Neural cell (in vitro differentiated cells): Measurements from ENCODE around the gene MEX3A. TPM values are rescaled to one million over a fixed set of nuclear protein-coding genes. Genes with fewer than 3 reads are reported as not detected.

Experiments used
- H2AFZ ChIP-seq: fragments of 200-600, 300-800 bp; sonication (generic), shearing (Covaris generic); 2 replicates; pipeline ENCODE4 v1.6.0; 2014; ENCODE audit warnings: low read depth, mild to moderate bottlenecking, antibody characterized with exemption, low read length, moderate library complexity
- H3F3A ChIP-seq: fragments of 200-600 bp; shearing (Covaris generic); 2 replicates; pipeline ENCODE4 v1.6.1; 2016; ENCODE audit warnings: mild to moderate bottlenecking, moderate library complexity, mixed read lengths, antibody characterized with exemption, low read length; ENCODE audit not compliant: insufficient read depth, poor library complexity, severe bottlenecking
- H3K27ac ChIP-seq: fragments of 200-600, 300-800 bp; sonication (generic), shearing (Covaris generic); 2 replicates; pipeline ENCODE4 v1.5.1; 2014; ENCODE audit warnings: mild to moderate bottlenecking, low read length, moderate library complexity
- H3K27me3 ChIP-seq: fragments of 300-800, 200-600 bp; sonication (generic), shearing (Covaris generic); 2 replicates; pipeline ENCODE4 v1.6.0; 2014; ENCODE audit warnings: mild to moderate bottlenecking, low read depth, low read length, moderate library complexity; ENCODE audit not compliant: insufficient read depth
- H3K36me3 ChIP-seq: fragments of 300-800, 200-600 bp; sonication (generic), shearing (Covaris generic); 2 replicates; pipeline ENCODE4 v1.5.1; 2014; ENCODE audit warnings: mild to moderate bottlenecking, antibody characterized with exemption, low read length, moderate library complexity; ENCODE audit not compliant: insufficient read depth
- H3K4me2 ChIP-seq: fragments of 300-800, 200-600 bp; sonication (generic), shearing (Covaris generic); 2 replicates; pipeline ENCODE4 v1.6.0; 2014; ENCODE audit warnings: mild to moderate bottlenecking, low read length
- H3K4me3 ChIP-seq: fragments of 300-800, 200-600 bp; sonication (generic), shearing (Covaris generic); 2 replicates; pipeline ENCODE4 v1.5.1; 2014; ENCODE audit warnings: mild to moderate bottlenecking, low read length, moderate library complexity
- H3K79me2 ChIP-seq: fragments of 200-600 bp; shearing (Covaris generic); replicated peaks from 2 replicates; pipeline ENCODE4 v1.6.0; 2014; ENCODE audit warnings: mild to moderate bottlenecking, low read length, moderate library complexity; ENCODE audit not compliant: insufficient read depth
- H3K9ac ChIP-seq: fragments of 300-800, 200-600 bp; sonication (generic), shearing (Covaris generic); 2 replicates; pipeline ENCODE4 v1.6.1; 2016; ENCODE audit warnings: mild to moderate bottlenecking, low read length, mixed read lengths
- H3K9me2 ChIP-seq: fragments of 200-600 bp; shearing (Covaris generic); 2 replicates; pipeline ENCODE4 v1.6.1; 2016; ENCODE audit warnings: mild to moderate bottlenecking, low read length, mixed read lengths; ENCODE audit not compliant: insufficient read depth
- H3K9me3 ChIP-seq: fragments of 200-600, 300-800 bp; sonication (generic), shearing (Covaris generic); 2 replicates; pipeline ENCODE4 v1.6.1; 2016; ENCODE audit warnings: mild to moderate bottlenecking, mixed run types, low read length, moderate library complexity, mixed read lengths
- H4K20me1 ChIP-seq: fragments of 200-600 bp; shearing (Covaris generic); 2 replicates; pipeline ENCODE4 v1.6.1; 2016; ENCODE audit warnings: mild to moderate bottlenecking, mixed run types; ENCODE audit not compliant: insufficient read depth
- EP300 ChIP-seq: fragments of 450-650 bp; conservative IDR thresholded peaks from 2 replicates; pipeline ENCODE4 v1.6.1; 2014; ENCODE audit warnings: antibody characterized with exemption, mild to moderate bottlenecking, moderate library complexity; ENCODE audit not compliant: poor library complexity, severe bottlenecking
- EZH2 ChIP-seq: fragments of 200-600, 300-800 bp; shearing (Covaris generic), sonication (generic); IDR thresholded peaks from 2 replicates; pipeline ENCODE4 v1.6.1; 2014; ENCODE audit warnings: antibody characterized with exemption, low read length, borderline replicate concordance, mild to moderate bottlenecking; ENCODE audit not compliant: insufficient read depth, poor library complexity, severe bottlenecking
- MXI1 ChIP-seq: fragments of 450-650 bp; conservative IDR thresholded peaks from 2 replicates; pipeline ENCODE4 v1.6.1; 2014; ENCODE audit warnings: antibody characterized with exemption, mild to moderate bottlenecking; ENCODE audit not compliant: poor library complexity, severe bottlenecking
- POLR2AphosphoS5 ChIP-seq: IDR thresholded peaks from 2 replicates; pipeline ENCODE4 v1.6.1; 2012
- RAD21 ChIP-seq: fragments of 450-650 bp; conservative IDR thresholded peaks from 2 replicates; pipeline ENCODE4 v1.6.1; 2014; ENCODE audit warnings: antibody characterized with exemption, mild to moderate bottlenecking, moderate library complexity
- SMC3 ChIP-seq: fragments of 450-650 bp; conservative IDR thresholded peaks from 2 replicates; pipeline ENCODE4 v1.6.1; 2014; ENCODE audit warnings: antibody characterized with exemption, mild to moderate bottlenecking, moderate library complexity; ENCODE audit not compliant: poor library complexity
- TAF1 ChIP-seq: IDR thresholded peaks from 2 replicates; pipeline ENCODE4 v1.6.1; 2012; ENCODE audit warnings: low read depth
- polyA plus RNA-seq: library from polyadenylated mRNA; depleted of rRNA; stranded (reverse); fragments of >200 nt; gene quantifications from 2 replicates; pipeline ENCODE4 v1.2.3, GENCODE V29; 2014
- TF ChIP-seq, protein P1 (sequence below): fragments of 450-650 bp; IDR thresholded peaks from 2 replicates; pipeline ENCODE4 v1.5.1; 2014; ENCODE audit warnings: antibody characterized with exemption, mild to moderate bottlenecking, moderate library complexity; ENCODE audit not compliant: poor library complexity, severe bottlenecking
- TF ChIP-seq, protein P2 (sequence below): IDR thresholded peaks from 2 replicates; pipeline ENCODE4 v1.6.1; 2012; ENCODE audit warnings: borderline replicate concordance

MEX3A gene
- polyA plus RNA-seq, 1 donor from 2014 or later: 39.8 TPM

GRCh38 chr1:156112276-156113137 lies 30.2 kb upstream of the MEX3A start:
- peaks cover 23% of the 10 kb centered on the region for H3K79me2 ChIP-seq
- H3K36me3 ChIP-seq: no peaks in the 10 kb centered on the region
- no peaks in the 10 kb centered on the region for H3K9me3 ChIP-seq
- H4K20me1 ChIP-seq: peaks cover 19% of the 10 kb centered on the region
- no peak overlapping the region for H3K4me2 ChIP-seq
- H3F3A ChIP-seq: peaks cover under 1% of the 10 kb centered on the region
- no peaks in the 10 kb centered on the region for H3K9me2 ChIP-seq
- H2AFZ ChIP-seq: no peak overlapping the region
- no peak overlapping the region for H3K9ac ChIP-seq
- H3K27ac ChIP-seq: no peak overlapping the region
- TF ChIP-seq EZH2: no peak
- no peak for TF ChIP-seq MXI1
- TF ChIP-seq, protein P1, sequence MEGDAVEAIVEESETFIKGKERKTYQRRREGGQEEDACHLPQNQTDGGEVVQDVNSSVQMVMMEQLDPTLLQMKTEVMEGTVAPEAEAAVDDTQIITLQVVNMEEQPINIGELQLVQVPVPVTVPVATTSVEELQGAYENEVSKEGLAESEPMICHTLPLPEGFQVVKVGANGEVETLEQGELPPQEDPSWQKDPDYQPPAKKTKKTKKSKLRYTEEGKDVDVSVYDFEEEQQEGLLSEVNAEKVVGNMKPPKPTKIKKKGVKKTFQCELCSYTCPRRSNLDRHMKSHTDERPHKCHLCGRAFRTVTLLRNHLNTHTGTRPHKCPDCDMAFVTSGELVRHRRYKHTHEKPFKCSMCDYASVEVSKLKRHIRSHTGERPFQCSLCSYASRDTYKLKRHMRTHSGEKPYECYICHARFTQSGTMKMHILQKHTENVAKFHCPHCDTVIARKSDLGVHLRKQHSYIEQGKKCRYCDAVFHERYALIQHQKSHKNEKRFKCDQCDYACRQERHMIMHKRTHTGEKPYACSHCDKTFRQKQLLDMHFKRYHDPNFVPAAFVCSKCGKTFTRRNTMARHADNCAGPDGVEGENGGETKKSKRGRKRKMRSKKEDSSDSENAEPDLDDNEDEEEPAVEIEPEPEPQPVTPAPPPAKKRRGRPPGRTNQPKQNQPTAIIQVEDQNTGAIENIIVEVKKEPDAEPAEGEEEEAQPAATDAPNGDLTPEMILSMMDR: no peak
- no peaks in the 10 kb centered on the region for H3K27me3 ChIP-seq
- no peak overlapping the region for H3K4me3 ChIP-seq

GRCh38 chr1:156111355-156111962 lies 29.2 kb upstream of the MEX3A start:
- Histone ChIP-seq H3K79me2 (peaks cover 25% of the 10 kb centered on the region), H3K27me3 (no peaks in the 10 kb centered on the region), H3K9me2 (no peaks in the 10 kb centered on the region), H2AFZ (no peak overlapping the region), H3K36me3 (no peaks in the 10 kb centered on the region), H3F3A (peaks cover 5% of the 10 kb centered on the region), H3K4me3 (no peak overlapping the region), H4K20me1 (peaks cover 19% of the 10 kb centered on the region), H3K9ac (no peak overlapping the region), H3K9me3 (no peaks in the 10 kb centered on the region), H3K27ac (no peak overlapping the region), H3K4me2 (no peak overlapping the region)
- TF ChIP-seq SMC3 (no peak), MXI1 (no peak), POLR2AphosphoS5 (no peak), RAD21 (no peak), EP300 (no peak), TAF1 (no peak), EZH2 (no peak)
- TF ChIP-seq, protein P1: no peak
- TF ChIP-seq, protein P2, sequence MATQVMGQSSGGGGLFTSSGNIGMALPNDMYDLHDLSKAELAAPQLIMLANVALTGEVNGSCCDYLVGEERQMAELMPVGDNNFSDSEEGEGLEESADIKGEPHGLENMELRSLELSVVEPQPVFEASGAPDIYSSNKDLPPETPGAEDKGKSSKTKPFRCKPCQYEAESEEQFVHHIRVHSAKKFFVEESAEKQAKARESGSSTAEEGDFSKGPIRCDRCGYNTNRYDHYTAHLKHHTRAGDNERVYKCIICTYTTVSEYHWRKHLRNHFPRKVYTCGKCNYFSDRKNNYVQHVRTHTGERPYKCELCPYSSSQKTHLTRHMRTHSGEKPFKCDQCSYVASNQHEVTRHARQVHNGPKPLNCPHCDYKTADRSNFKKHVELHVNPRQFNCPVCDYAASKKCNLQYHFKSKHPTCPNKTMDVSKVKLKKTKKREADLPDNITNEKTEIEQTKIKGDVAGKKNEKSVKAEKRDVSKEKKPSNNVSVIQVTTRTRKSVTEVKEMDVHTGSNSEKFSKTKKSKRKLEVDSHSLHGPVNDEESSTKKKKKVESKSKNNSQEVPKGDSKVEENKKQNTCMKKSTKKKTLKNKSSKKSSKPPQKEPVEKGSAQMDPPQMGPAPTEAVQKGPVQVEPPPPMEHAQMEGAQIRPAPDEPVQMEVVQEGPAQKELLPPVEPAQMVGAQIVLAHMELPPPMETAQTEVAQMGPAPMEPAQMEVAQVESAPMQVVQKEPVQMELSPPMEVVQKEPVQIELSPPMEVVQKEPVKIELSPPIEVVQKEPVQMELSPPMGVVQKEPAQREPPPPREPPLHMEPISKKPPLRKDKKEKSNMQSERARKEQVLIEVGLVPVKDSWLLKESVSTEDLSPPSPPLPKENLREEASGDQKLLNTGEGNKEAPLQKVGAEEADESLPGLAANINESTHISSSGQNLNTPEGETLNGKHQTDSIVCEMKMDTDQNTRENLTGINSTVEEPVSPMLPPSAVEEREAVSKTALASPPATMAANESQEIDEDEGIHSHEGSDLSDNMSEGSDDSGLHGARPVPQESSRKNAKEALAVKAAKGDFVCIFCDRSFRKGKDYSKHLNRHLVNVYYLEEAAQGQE: no peak
